Stimulated activated CD4-positive, alpha-beta T cell treated with anti-CD3 and anti-CD28 coated beads, Interleukin-4, amount 100 ng/mL, for 4 hours (primary cell): Measurements from ENCODE around the gene ADAMTSL1.

ENCODE experiments used
- DNase-seq, 2 experiments: peaks; one replicate each; pipeline ENCODE4 v3.0.0-alpha.2; 2020

ADAMTSL1 gene

GRCh38 chr9:18747595-18747994 is 273.6 kb downstream of the ADAMTSL1 start:
- DNase-seq, result no peak

- DNase-seq, result no peak
Measured at GRCh38 chr9:18748251-18748701, 274.3 kb downstream of the ADAMTSL1 start.

GRCh38 chr9:18749711-18750110 is 275.8 kb downstream of the ADAMTSL1 start:
- no peak for DNase-seq

GRCh38 chr9:18753904-18754303 is 280.0 kb downstream of the ADAMTSL1 start:
- no peak for DNase-seq

GRCh38 chr9:18754537-18754936 is 280.6 kb downstream of the ADAMTSL1 start:
- no peak for DNase-seq

- no peak for DNase-seq
Measured at GRCh38 chr9:18755263-18755662, 281.3 kb downstream of the ADAMTSL1 start.

- no peak for DNase-seq
Measured at GRCh38 chr9:18756712-18757125, 282.8 kb downstream of the ADAMTSL1 start.

- no peak for DNase-seq
Measured at GRCh38 chr9:18759827-18760226, 285.9 kb downstream of the ADAMTSL1 start.

- no peak for DNase-seq
Measured at GRCh38 chr9:18761742-18762300, 287.9 kb downstream of the ADAMTSL1 start.

- no peak for DNase-seq
Measured at GRCh38 chr9:18766989-18767550, 293.1 kb downstream of the ADAMTSL1 start.

GRCh38 chr9:18768951-18769622 is 295.1 kb downstream of the ADAMTSL1 start:
- DNase-seq, result no peak

GRCh38 chr9:18770131-18770908 is 296.4 kb downstream of the ADAMTSL1 start:
- DNase-seq, result no peak

- no peak for DNase-seq
Measured at GRCh38 chr9:18771011-18771410, 297.1 kb downstream of the ADAMTSL1 start.

GRCh38 chr9:18771763-18772162 is 297.8 kb downstream of the ADAMTSL1 start:
- DNase-seq, result no peak

- DNase-seq, result no peak
Measured at GRCh38 chr9:18775241-18775640, 301.3 kb downstream of the ADAMTSL1 start.

GRCh38 chr9:18775930-18776329 is 302.0 kb downstream of the ADAMTSL1 start:
- no peak for DNase-seq

GRCh38 chr9:18776836-18777820 is 303.2 kb downstream of the ADAMTSL1 start:
- no peak for DNase-seq

- DNase-seq, result no peak
Measured at GRCh38 chr9:18778147-18778546, 304.2 kb downstream of the ADAMTSL1 start.

- DNase-seq, result no peak
Measured at GRCh38 chr9:18778846-18779245, 304.9 kb downstream of the ADAMTSL1 start.

- no peak for DNase-seq
Measured at GRCh38 chr9:18783909-18784308, 310.0 kb downstream of the ADAMTSL1 start.

- no peak for DNase-seq
Measured at GRCh38 chr9:18785604-18786003, 311.7 kb downstream of the ADAMTSL1 start.

- no peak for DNase-seq
Measured at GRCh38 chr9:18786196-18786595, 312.2 kb downstream of the ADAMTSL1 start.
